Mesodermal cell (in vitro differentiated cells): Measurements from ENCODE around the gene KLRC4.
"Not testable (repeated sequence)": the region's sequence is repeated elsewhere in the genome, so short reads cannot be mapped to it uniquely, and the experiment has no call there.

Experiments
- H3K27ac ChIP-seq: 2 replicates; pipeline ENCODE4 v1.7.0; 2013; ENCODE audit warnings: mild to moderate bottlenecking, low read depth, low read length, moderate library complexity; ENCODE audit not compliant: severe bottlenecking
- H3K36me3 ChIP-seq: 2 replicates; pipeline ENCODE4 v1.7.1; 2013; ENCODE audit warnings: mild to moderate bottlenecking, low read length, moderate library complexity; ENCODE audit not compliant: control insufficient read depth, insufficient read depth
- H3K4me1 ChIP-seq: one replicate; pipeline ENCODE4 v1.7.1; 2013; ENCODE audit warnings: mild to moderate bottlenecking, low read length; ENCODE audit not compliant: insufficient read depth, control insufficient read depth, poor library complexity, severe bottlenecking
- H3K4me3 ChIP-seq: 2 replicates; pipeline ENCODE4 v1.7.0; 2013; ENCODE audit warnings: low read length, control low read depth, mild to moderate bottlenecking; ENCODE audit not compliant: insufficient read depth, poor library complexity, severe bottlenecking; ENCODE audit errors: extremely low read depth
- H3K9me3 ChIP-seq: 2 replicates; pipeline ENCODE4 v1.7.1; 2013; ENCODE audit warnings: mild to moderate bottlenecking, low read length, moderate library complexity; ENCODE audit not compliant: control insufficient read depth
- WGBS, 2 experiments: methylation state at CpG; one replicate each; pipeline ENCODE4 v1.1.5; 2013; ENCODE audit warnings: missing lambda C conversion rate in 2 of 2; ENCODE audit not compliant: insufficient coverage in 2 of 2; 5-methylcytosine and 5-hydroxymethylcytosine counted together

The KLRC4 gene

GRCh38 chr12:10398168-10398567 is 11.4 kb downstream of the KLRC4 start:
- H3K27ac ChIP-seq, result no peak overlapping the region
- H3K4me1 ChIP-seq, result peaks cover 7% of the 10 kb centered on the region
- WGBS, 2 experiments, result no CpG with 5 or more reads among the region's 2 CpGs
- no peaks in the 10 kb centered on the region for H3K36me3 ChIP-seq
- no peak overlapping the region for H3K4me3 ChIP-seq
- H3K9me3 ChIP-seq, result no peaks in the 10 kb centered on the region

- Histone ChIP-seq H3K4me3 (no peak overlapping the region), H3K9me3 (no peaks in the 10 kb centered on the region), H3K27ac (no peak overlapping the region), H3K4me1 (peaks cover 7% of the 10 kb centered on the region), H3K36me3 (no peaks in the 10 kb centered on the region)
- WGBS, 2 experiments, result 88% methylated on average over 1 of the region's 2 CpGs; no CpG with 5 or more reads in 1 of the 2 experiments
Observed at GRCh38 chr12:10397296-10397695, 12.3 kb downstream of the KLRC4 start.

GRCh38 chr12:10396176-10396575 is 13.4 kb downstream of the KLRC4 start:
- not testable (repeated sequence) for H3K36me3 ChIP-seq, H3K27ac ChIP-seq
- 83 to 96% methylated on average over 7 to 9 of the region's 15 CpGs for WGBS, 2 experiments

GRCh38 chr12:10395390-10395998 is 14.1 kb downstream of the KLRC4 start:
- H3K27ac ChIP-seq, result peak overlapping the region; percentile 46
- H3K9me3 ChIP-seq, result no peaks in the 10 kb centered on the region
- no peak overlapping the region for H3K4me3 ChIP-seq
- no peaks in the 10 kb centered on the region for H3K36me3 ChIP-seq
- peaks cover 7% of the 10 kb centered on the region for H3K4me1 ChIP-seq
- 46 to 50% methylated on average over 3 to 5 of the region's 6 CpGs for WGBS, 2 experiments

More at GRCh38 chr12:10396176-10396575, 13.4 kb downstream of the KLRC4 start:
- not testable (repeated sequence) for H3K9me3 ChIP-seq, H3K4me3 ChIP-seq, H3K4me1 ChIP-seq

- not testable (repeated sequence) for H3K9me3 ChIP-seq, H3K36me3 ChIP-seq, H3K4me3 ChIP-seq, H3K4me1 ChIP-seq, H3K27ac ChIP-seq
- WGBS, 2 experiments, result 83 to 89% methylated on average over 3 of the region's 11 CpGs
Observed at GRCh38 chr12:10394531-10395152, 14.9 kb downstream of the KLRC4 start.

GRCh38 chr12:10393291-10393690 is 16.3 kb downstream of the KLRC4 start:
- Histone ChIP-seq H3K4me3 (no peak overlapping the region), H3K9me3 (no peaks in the 10 kb centered on the region), H3K36me3 (no peaks in the 10 kb centered on the region), H3K27ac (no peak overlapping the region), H3K4me1 (peaks cover 7% of the 10 kb centered on the region)
- no CpG with 5 or more reads among the region's 3 CpGs for WGBS, 2 experiments

- WGBS, 2 experiments, result 88 to 97% methylated on average over 3 to 6 of the region's 7 CpGs
- Histone ChIP-seq H3K36me3 (no peaks in the 10 kb centered on the region), H3K4me1 (peaks cover 7% of the 10 kb centered on the region), H3K27ac (no peak overlapping the region), H3K9me3 (no peaks in the 10 kb centered on the region), H3K4me3 (no peak overlapping the region)
Observed at GRCh38 chr12:10392394-10392930, 17.1 kb downstream of the KLRC4 start.

- not testable (repeated sequence) for H3K4me3 ChIP-seq, H3K9me3 ChIP-seq, H3K4me1 ChIP-seq, H3K36me3 ChIP-seq, H3K27ac ChIP-seq
- 95% methylated on average over 4 to 6 of the region's 7 CpGs for WGBS, 2 experiments
Observed at GRCh38 chr12:10390991-10391390, 18.6 kb downstream of the KLRC4 start.

GRCh38 chr12:10389904-10390303 is 19.7 kb downstream of the KLRC4 start, which contains the start of gene KLRK1:
TSS of gene KLRK1 (minus strand) at chr12:10390041. CDS start at chr12:10388810, 1,231 bp downstream.
- WGBS, 2 experiments, result no CpG with 5 or more reads among the region's 1 CpG
- Histone ChIP-seq H3K27ac (no peak within 1 kb of the TSS), H3K9me3 (no peaks in the 10 kb centered on the region), H3K4me3 (no peak within 1 kb of the TSS), H3K4me1 (no peaks in the 10 kb centered on the region), H3K36me3 (no peaks in the 10 kb centered on the region)

- 80 to 85% methylated on average over 1 to 4 of the region's 9 CpGs for WGBS, 2 experiments
- Histone ChIP-seq H3K4me1 (no peaks in the 10 kb centered on the region), H3K4me3 (no peak overlapping the region), H3K36me3 (no peaks in the 10 kb centered on the region), H3K9me3 (peaks cover 7% of the 10 kb centered on the region), H3K27ac (no peak overlapping the region)
Observed at GRCh38 chr12:10388624-10389413, 20.7 kb downstream of the KLRC4 start.
